Endometrium (tissue), 2 donors: ENCODE results near the gene CRYGN.

Source experiments
- FAIRE-seq: peaks from 2 replicates; lab custom pipeline; 2012; peaks lifted over from hg19 to GRCh38; lab: Jason Lieb, UNC
- donor health status: control.
- donor health status: control.

The CRYGN gene

DNA sequence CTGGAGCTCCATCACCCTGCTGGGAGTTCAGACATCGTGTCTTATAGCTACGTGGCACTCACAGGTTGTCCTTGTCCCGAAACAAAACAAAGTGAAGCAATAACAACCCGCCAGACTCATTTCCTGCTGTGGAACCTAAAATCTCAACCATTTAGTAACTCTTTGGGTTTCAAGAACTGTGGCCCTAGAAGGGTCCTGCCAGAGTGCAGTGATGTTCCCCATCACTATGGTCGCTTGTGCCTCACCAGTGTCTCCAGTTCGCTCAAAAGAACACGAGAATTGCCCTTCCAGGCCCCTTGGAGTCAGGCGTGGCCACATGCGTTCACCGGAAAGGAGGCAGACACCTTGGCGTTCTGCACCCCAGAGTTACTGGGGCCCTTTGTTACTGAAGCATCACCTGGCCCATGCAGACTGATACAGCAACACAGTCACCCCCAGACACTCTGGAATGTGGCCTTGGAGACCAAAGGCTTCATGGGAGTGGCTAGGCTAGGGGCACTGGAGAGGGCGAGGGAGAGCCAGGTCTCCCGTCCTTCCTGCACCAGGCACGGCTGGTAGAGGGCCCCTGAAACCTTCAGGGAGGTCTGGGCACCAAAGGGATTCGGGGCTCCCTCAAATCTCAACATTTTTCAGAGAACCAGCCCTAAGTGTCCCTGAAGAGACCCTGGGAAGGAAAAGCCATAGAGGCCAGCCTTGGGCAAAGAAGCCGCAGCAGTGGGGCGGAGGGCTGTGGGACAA, 908 bp downstream of the CRYGN start:
- no peak for FAIRE-seq

- no peak for FAIRE-seq
Measured at GRCh38 chr7:151437866-151438516, 1.9 kb downstream of the CRYGN start.

GRCh38 chr7:151437159-151437553, 2.8 kb downstream of the CRYGN start:
- FAIRE-seq: no peak

- no peak for FAIRE-seq
Measured at GRCh38 chr7:151436446-151437158, 3.3 kb downstream of the CRYGN start.

DNA sequence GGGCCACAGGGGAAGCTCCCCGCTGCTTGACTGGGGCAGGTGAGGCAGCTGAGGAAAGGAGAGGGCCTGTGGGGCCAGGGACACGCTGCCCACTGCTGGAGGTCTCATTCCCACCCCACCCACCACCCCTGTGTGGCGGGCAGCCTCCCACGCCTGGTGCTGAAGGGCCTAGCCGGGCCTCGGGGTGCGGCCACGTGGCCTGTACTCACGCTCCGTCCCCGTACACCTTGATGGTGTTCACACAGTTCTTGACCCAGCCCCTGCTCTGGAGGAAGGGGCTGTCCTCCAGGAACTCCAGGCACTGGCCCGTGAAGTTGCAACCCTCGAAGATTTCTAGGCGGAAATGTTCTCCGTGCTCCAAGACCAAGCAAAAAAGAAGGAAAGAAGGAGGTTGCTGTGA, 4.0 kb downstream of the CRYGN start:
- no peak for FAIRE-seq

DNA sequence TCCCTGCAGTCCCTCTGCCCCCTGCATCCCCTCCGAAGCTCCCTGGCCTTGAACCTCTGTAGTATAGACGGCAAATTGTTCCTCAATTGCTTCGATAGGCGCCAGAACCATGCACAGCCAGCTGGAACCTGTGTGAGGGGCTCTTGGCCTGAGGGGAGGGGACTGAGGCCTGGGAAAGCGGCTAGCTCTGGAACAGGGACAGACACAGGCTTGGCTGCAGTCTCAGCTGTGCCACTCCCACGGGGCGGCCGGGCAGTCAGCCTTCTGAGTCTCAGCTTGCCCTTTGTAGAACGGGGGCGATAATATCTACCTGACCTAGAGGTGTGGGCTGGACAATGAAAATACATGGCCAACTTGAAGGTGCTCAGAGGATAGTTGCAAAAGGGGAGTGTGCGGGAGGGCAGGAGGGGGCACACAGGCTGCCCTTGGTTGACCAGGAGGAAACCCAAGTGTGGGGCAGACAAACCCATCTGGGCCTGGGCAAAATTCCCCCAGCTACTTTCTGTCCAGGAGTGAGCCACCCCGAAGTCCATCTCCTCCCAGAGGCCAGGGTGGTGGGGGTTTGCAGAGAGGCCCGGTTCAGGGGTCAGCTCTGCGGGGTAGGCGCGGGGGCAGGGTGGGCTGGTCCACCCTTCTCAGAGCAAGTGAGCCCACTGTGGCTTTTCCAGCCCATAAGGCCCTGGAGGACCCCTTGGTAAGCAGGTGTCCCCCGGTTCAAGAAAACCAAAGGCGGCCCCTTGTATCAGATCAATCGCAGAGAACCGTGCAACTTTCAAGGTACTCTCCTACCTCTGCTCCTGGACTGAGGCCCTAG, 4.6 kb downstream of the CRYGN start:
- FAIRE-seq: no peak

DNA sequence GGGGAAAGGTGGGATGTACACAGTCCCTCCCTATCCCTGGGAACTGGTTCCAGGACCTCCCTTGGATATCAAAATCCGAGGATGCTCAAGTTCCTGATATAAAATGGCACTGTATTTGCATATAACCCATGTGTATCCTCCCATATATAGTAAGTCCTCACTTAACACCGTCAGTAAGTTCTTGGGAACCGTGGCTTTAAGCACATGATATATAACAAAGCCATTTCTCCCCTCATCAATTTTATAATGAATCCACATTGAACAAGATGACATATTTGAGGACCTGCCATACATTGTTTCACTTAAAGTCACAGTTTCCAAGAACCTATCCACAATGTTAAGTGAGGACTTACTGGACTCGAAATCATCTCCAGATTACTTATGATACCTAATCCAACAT, 5.4 kb downstream of the CRYGN start:
- FAIRE-seq: no peak

GRCh38 chr7:151433721-151434400, 6.1 kb downstream of the CRYGN start:
- FAIRE-seq: no peak

DNA sequence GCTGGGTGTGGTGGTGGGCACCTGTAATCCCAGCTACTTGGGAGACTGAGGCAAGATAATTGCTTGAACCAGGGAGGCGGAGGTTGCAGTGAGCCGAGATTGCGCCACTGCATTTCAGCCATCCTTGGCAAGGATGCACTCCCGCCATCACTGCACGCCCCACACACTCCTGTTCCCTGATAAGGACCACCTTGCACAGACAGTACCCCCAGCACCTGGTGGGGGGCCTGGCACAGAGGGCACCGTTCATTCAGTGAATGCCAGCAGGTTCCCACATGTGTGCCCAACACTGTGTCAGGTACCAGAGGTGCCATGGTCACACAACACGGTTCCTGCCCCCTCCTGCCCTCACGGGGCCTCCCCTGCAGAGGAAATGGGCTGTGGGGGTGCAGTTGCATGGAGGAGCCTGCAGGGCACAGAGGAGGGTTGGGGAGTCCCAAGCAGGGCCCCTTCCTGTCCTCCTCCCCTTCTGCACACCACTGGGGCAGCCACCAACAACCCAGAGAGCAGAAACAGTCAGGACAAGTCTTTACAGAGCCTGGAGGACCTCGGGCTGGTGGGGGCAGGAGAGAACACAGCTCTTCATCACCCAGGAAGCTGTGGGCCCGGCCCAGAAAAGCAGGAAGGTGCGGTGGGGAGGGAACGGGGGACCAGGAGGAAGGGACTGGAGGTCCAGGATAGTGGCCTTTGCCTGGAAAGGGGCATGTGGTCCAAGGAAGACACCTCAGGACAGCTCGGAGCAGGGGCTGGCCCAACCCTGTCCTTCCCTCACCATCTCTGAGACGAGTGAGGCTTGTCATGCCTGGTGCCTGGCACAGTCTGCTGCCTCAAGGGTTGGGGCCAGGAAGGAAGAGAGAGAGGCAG, 7.1 kb downstream of the CRYGN start:
- no peak for FAIRE-seq

- FAIRE-seq: no peak
Measured at GRCh38 chr7:151431768-151432311, 8.1 kb downstream of the CRYGN start.

DNA sequence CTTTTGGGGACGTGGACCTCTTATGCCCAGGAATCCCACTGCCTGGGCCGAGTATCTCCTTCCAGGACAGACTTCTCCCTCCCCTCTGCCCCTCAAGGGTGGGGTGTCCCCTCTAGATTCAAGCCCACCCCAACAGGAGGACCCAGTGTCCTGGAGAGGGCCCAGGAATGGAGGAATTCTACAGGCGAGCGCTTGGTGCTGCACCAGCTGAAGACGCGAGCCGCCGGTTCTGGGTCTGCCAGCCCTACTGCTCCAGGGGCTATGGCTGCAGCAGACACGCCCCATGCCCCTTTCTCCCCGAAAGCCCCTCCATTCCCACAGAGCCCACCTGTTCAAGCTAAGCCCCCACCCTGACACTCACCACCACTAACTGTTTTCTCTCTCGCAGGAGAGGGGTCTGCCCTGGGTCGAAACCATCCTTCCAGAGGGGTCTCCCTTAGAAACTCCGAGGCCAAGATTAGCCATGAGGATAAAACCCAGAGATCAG, 8.6 kb downstream of the CRYGN start:
- FAIRE-seq: no peak

- no peak for FAIRE-seq
Measured at GRCh38 chr7:151430391-151431205, 9.3 kb downstream of the CRYGN start.

GRCh38 chr7:151429560-151430331, 10.2 kb downstream of the CRYGN start:
- no peak for FAIRE-seq

DNA sequence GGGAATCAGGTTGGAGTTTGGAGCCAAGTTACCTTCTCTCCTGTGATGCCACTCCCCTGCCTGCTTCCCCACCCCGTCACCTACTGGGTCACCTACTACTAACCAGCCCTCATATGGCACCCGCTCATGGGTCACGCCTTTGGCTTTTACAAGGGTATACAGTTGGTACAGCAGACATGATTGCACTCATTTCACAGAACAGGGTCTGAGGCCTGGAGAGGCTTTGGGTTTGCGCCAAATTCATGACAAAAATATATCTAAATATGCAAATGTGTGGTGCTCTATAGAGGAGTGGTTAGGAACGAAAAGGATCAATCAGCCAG, 10.7 kb downstream of the CRYGN start:
- FAIRE-seq: no peak

DNA sequence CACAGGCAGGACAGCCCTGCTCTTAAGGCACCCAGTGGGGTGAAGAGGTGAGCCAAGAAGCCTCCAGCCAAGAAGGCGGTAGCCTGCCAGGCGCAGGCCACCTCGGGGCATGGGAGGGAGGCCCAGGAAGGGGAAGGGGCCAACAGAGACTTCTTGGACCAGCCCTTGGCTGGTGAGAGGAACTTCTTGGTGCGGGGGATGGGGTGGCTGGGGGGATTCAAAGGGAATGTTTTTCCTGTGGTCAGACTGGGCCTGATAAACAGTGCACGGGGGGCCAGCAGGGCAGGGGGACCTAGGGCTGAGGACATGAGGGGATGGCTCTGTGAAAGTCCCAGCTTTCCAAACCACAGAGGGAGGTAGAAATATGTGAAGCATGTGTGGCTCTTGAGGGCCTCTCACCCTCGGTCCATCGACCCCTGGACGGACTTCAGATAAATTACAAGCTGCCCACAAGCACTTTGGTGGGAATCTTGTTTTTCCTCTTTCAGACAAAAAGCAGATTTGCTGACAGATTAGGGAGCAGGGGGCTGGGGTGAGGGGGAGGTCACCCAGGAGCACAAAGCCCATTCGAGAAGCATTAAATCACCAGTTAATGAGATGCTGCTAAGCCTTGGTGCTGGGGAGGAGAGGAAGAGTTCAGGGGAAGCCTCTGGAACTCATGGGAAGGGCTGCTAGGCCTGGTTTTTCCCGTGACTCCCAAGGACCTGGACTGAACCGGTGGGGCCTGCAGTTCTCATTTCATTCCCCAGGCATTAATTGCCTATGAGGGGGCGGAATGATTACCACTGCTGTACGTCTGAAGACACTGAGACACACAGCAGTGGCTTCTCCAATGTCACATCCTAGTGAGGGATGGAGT, 11.3 kb downstream of the CRYGN start:
- peak; percentile 84 for FAIRE-seq

DNA sequence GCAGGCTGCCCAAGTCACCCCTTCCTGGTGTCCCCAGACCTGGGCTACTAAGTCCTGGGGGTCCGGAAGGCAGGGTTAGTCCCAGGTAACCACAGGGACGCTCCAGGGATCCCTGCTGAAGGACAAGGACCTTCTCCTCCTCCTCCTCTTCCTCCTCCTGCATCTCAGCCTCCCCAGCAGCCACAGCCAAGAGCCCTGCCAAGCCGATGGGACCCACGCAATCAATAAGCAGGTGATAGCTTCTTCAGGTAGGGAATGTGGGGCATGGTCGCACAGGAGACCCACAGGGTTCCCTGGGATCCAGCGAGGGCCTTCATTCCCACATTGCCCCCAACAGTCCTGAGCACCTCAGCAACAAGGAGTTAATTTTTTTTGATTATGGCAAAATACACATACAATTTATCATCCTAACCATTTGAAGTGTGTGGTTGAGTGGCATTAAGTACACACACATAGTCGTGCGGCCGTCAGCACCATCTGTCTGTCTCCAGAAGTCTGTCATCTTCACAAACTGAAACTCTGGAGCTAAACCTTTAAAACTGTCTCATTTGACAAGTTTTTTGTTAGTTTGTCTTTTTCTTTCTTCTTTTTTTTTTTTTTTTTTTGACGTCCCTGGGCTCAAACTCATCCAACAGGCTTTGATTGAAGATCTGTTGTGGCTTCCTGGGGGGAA, 12.1 kb downstream of the CRYGN start:
- peak; percentile 53 for FAIRE-seq
